ENCODE data around the gene KIF13A. TPM values are rescaled to one million over a fixed set of nuclear protein-coding genes. Genes with fewer than 3 reads are reported as not detected.
A peak's percentile ranks its signal among the peaks of the same experiment; 100 is the strongest.

KIF13A gene
- total RNA-seq, 2 experiments from 2014 or later: 0.91 to 1.4 TPM

GRCh38 chr6:17999425-17999824 is 12.0 kb upstream of the KIF13A start:
- H3K27me3 ChIP-seq (ENCODE audit: control insufficient read depth in 1 of 2, insufficient read depth in 2 of 2, low read length in 2 of 2): peaks cover 0 to 5% of the 10 kb centered on the region in 2 experiments
- no peak overlapping the region for H3K27ac Mint-ChIP-seq
- H3K9me3 Mint-ChIP-seq: no peaks in the 10 kb centered on the region
- H3K36me3 ChIP-seq (ENCODE audit: insufficient read depth, low read length): no peaks in the 10 kb centered on the region
- TF ChIP-seq CTCF (IDR thresholded peaks at IDR 0.05): no peak
- peaks cover 46% of the 10 kb centered on the region for H3K27me3 Mint-ChIP-seq
- ChIA-PET CTCF (no interaction called here), POLR2A (no interaction called here)
- no peak overlapping the region for H3K27ac ChIP-seq (ENCODE audit: low read depth in 1 of 2, low read length in 2 of 2)
- intact Hi-C loops (cut with DNase I, micrococcal nuclease): no loop called here
- H3K9me3 ChIP-seq (ENCODE audit: control insufficient read depth in 1 of 2, insufficient read depth in 1 of 2, low read length in 2 of 2): no peaks in the 10 kb centered on the region
- no peaks in the 10 kb centered on the region for H3K4me1 Mint-ChIP-seq (ENCODE audit: low read depth)
- H3K4me3 ChIP-seq (ENCODE audit: low read length): no peak overlapping the region
- H3K36me3 Mint-ChIP-seq (ENCODE audit: low read depth): no peaks in the 10 kb centered on the region
- no peaks in the 10 kb centered on the region for H3K4me1 ChIP-seq (ENCODE audit: insufficient read depth, low read length)
- DNase-seq (no peak), ATAC-seq (ENCODE audit: poor library complexity) (no peak)
- H3K4me3 Mint-ChIP-seq: no peak overlapping the region

GRCh38 chr6:17998442-17998841 is 11.0 kb upstream of the KIF13A start:
- H3K36me3 ChIP-seq (ENCODE audit: insufficient read depth, low read length): no peaks in the 10 kb centered on the region
- TF ChIP-seq CTCF (IDR thresholded peaks at IDR 0.05): no peak
- peaks cover 0 to 7% of the 10 kb centered on the region in 2 experiments for H3K27me3 ChIP-seq (ENCODE audit: control insufficient read depth in 1 of 2, insufficient read depth in 2 of 2, low read length in 2 of 2)
- no peaks in the 10 kb centered on the region for H3K4me1 ChIP-seq (ENCODE audit: insufficient read depth, low read length)
- peak in 2 of 14 experiments; percentile 11 to 20 for DNase-seq
- Mint-ChIP-seq H3K36me3 (ENCODE audit: low read depth) (no peaks in the 10 kb centered on the region), H3K27ac (no peak overlapping the region), H3K4me1 (ENCODE audit: low read depth) (no peaks in the 10 kb centered on the region), H3K9me3 (no peaks in the 10 kb centered on the region), H3K4me3 (no peak overlapping the region), H3K27me3 (peaks cover 54% of the 10 kb centered on the region)
- H3K27ac ChIP-seq (ENCODE audit: low read depth in 1 of 2, low read length in 2 of 2): no peak overlapping the region
- POLR2A ChIA-PET: no interaction called here
- intact Hi-C loops (cut with DNase I, micrococcal nuclease): no loop called here
- no peaks in the 10 kb centered on the region for H3K9me3 ChIP-seq (ENCODE audit: control insufficient read depth in 1 of 2, insufficient read depth in 1 of 2, low read length in 2 of 2)
- no peak for ATAC-seq (ENCODE audit: poor library complexity)
- H3K4me3 ChIP-seq (ENCODE audit: low read length): no peak overlapping the region
- CTCF ChIA-PET: no interaction called here

- H3K4me3 ChIP-seq (ENCODE audit: low read length): no peak overlapping the region
- Mint-ChIP-seq H3K36me3 (ENCODE audit: low read depth) (no peaks in the 10 kb centered on the region), H3K27me3 (peaks cover 59% of the 10 kb centered on the region), H3K27ac (no peak overlapping the region), H3K4me1 (ENCODE audit: low read depth) (no peaks in the 10 kb centered on the region), H3K4me3 (no peak overlapping the region), H3K9me3 (no peaks in the 10 kb centered on the region)
- no peak for TF ChIP-seq CTCF (IDR thresholded peaks at IDR 0.05)
- POLR2A ChIA-PET: no interaction called here
- no peaks in the 10 kb centered on the region for H3K36me3 ChIP-seq (ENCODE audit: insufficient read depth, low read length)
- intact Hi-C loops (cut with DNase I, micrococcal nuclease): no loop called here
- H3K9me3 ChIP-seq (ENCODE audit: control insufficient read depth in 1 of 2, insufficient read depth in 1 of 2, low read length in 2 of 2): no peaks in the 10 kb centered on the region
- ATAC-seq (ENCODE audit: poor library complexity) (no peak), DNase-seq (no peak)
- H3K4me1 ChIP-seq (ENCODE audit: insufficient read depth, low read length): no peaks in the 10 kb centered on the region
- H3K27me3 ChIP-seq (ENCODE audit: control insufficient read depth in 1 of 2, insufficient read depth in 2 of 2, low read length in 2 of 2): peaks cover 0 to 8% of the 10 kb centered on the region in 2 experiments
- no peak overlapping the region for H3K27ac ChIP-seq (ENCODE audit: low read depth in 1 of 2, low read length in 2 of 2)
- CTCF ChIA-PET: no interaction called here
These were observed 10.6 kb upstream of the KIF13A start for GRCh38 chr6:17998003-17998402.

Data from CD4-positive, alpha-beta T cell (primary cell).